ENCODE measurements around the gene SERTAD2. TPM values are rescaled to one million over a fixed set of nuclear protein-coding genes. Genes with fewer than 3 reads are reported as not detected.

SERTAD2 gene
- total RNA-seq, 4 donors from 2014 or later: 1.8 to 29.5 (median 8.9) TPM

DNA sequence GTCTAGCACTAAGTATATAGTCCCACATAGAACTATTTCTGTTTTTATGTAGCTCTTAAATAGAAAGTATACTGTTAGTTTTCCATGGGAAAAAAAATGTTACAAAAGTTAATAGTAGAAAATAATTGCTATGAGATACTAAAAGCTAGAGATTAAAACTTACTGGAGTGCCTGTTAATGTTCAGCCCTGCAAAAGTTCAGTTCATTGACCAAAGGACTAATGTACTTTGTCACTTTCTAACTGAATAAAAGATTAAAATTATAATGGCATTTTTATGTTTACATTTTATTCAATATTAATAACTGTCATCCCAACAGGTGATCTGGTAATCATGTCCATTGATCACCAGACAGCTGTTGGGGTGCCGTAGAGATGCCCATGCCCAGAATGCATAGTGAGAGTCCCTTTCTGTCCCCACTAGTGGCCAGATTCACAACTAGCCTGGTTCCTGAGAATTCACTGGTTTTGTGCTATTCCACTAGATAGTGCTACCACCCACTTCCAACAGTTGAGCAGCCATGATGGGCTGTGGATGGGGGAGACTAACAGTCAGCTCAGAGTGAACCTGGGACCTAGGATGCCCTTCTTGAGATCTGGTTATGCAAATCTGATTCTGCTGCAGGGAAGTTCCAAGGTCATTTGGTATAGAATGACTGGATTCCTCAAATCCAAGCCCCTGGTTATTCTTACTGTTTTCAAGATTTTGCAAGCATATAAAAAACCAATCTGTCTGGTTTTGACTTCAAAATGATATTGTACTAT is 71.8 kb downstream of the SERTAD2 start:
- TF ChIP-seq POLR2A (IDR thresholded peaks at IDR 0.05): no peak
- TF ChIP-seq, protein P1, sequence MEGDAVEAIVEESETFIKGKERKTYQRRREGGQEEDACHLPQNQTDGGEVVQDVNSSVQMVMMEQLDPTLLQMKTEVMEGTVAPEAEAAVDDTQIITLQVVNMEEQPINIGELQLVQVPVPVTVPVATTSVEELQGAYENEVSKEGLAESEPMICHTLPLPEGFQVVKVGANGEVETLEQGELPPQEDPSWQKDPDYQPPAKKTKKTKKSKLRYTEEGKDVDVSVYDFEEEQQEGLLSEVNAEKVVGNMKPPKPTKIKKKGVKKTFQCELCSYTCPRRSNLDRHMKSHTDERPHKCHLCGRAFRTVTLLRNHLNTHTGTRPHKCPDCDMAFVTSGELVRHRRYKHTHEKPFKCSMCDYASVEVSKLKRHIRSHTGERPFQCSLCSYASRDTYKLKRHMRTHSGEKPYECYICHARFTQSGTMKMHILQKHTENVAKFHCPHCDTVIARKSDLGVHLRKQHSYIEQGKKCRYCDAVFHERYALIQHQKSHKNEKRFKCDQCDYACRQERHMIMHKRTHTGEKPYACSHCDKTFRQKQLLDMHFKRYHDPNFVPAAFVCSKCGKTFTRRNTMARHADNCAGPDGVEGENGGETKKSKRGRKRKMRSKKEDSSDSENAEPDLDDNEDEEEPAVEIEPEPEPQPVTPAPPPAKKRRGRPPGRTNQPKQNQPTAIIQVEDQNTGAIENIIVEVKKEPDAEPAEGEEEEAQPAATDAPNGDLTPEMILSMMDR (IDR thresholded peaks at IDR 0.05): no peak
- no peak for DNase-seq
- no peaks in the 10 kb centered on the region for H3K27me3 ChIP-seq
- no peaks in the 10 kb centered on the region for H3K9me3 ChIP-seq
- no peak overlapping the region for H3K27ac ChIP-seq
- no peaks in the 10 kb centered on the region for H3K4me1 ChIP-seq
- H3K4me3 ChIP-seq: no peak overlapping the region
- H3K36me3 ChIP-seq: no peaks in the 10 kb centered on the region
- intact Hi-C loops (cut with DNase I; ENCODE audit: low total_unique reads): no loop called here

Other genes with a start within 250 kb of the SERTAD2 start
- 10 to 100 TPM in 2 of 4 donors, 1 to 10 TPM in 2; 6.8 to 30.0 (median 15.5) TPM for gene LGALSL, start 199.8 kb downstream of the SERTAD2 start, total RNA-seq
- gene AFTPH, start 129.6 kb downstream of the SERTAD2 start, total RNA-seq: 10 to 100 TPM; 24.1 to 62.4 (median 37.4) TPM